Endometrial microvascular endothelial cells (primary cell): ENCODE data around the gene FBN3. TPM values are rescaled to one million over a fixed set of nuclear protein-coding genes. Genes with fewer than 3 reads are reported as not detected.

Source experiments
- in situ Hi-C: cut with HindIII; loops from 2 replicates; pipeline ENCODE4 v1.10.0; 2017; ENCODE audit warnings: low sequenced_read_pairs, low pct_unique_long_range_greater_than_20kb; ENCODE audit errors: inconsistent ontology term
- total RNA-seq: library from RNA; depleted of rRNA; stranded (reverse); fragments of >200 nt; gene quantifications from one replicate; pipeline ENCODE4 v1.2.3, GENCODE V29; 2015; ENCODE audit errors: inconsistent ontology term

Gene FBN3
- total RNA-seq, 1 donor from 2014 or later: not detected

- in situ Hi-C loops: no loop called here
Measured at GRCh38 chr19:8150178-8150865, 930 bp upstream of the FBN3 start.

GRCh38 chr19:8148410-8149260 lies 757 bp downstream of the FBN3 start:
- in situ Hi-C loops: no loop called here

GRCh38 chr19:8148088-8148409 lies 1.3 kb downstream of the FBN3 start:
- in situ Hi-C loops: no loop called here

- in situ Hi-C loops: no loop called here
Measured at GRCh38 chr19:8147582-8147978, 1.8 kb downstream of the FBN3 start.

GRCh38 chr19:8146877-8147581 lies 2.4 kb downstream of the FBN3 start:
- in situ Hi-C loops: no loop called here

GRCh38 chr19:8144273-8144995 lies 5.0 kb downstream of the FBN3 start:
- in situ Hi-C loops: no loop called here

- in situ Hi-C loops: no loop called here
Measured at GRCh38 chr19:8143041-8143440, 6.4 kb downstream of the FBN3 start.

- in situ Hi-C loops: no loop called here
Measured at GRCh38 chr19:8142513-8142900, 6.9 kb downstream of the FBN3 start.

GRCh38 chr19:8141726-8142512 lies 7.5 kb downstream of the FBN3 start:
- in situ Hi-C loops: no loop called here

GRCh38 chr19:8138201-8138600 lies 11.2 kb downstream of the FBN3 start:
- in situ Hi-C loops: no loop called here

GRCh38 chr19:8137425-8137824 lies 12.0 kb downstream of the FBN3 start:
- in situ Hi-C loops: no loop called here

- in situ Hi-C loops: no loop called here
Measured at GRCh38 chr19:8135946-8136618, 13.3 kb downstream of the FBN3 start.

- in situ Hi-C loops: no loop called here
Measured at GRCh38 chr19:8132858-8133458, 16.4 kb downstream of the FBN3 start.

GRCh38 chr19:8131517-8131916 lies 17.9 kb downstream of the FBN3 start:
- in situ Hi-C loops: no loop called here

GRCh38 chr19:8129061-8129618 lies 20.3 kb downstream of the FBN3 start:
- in situ Hi-C loops: no loop called here

GRCh38 chr19:8128551-8128950 lies 20.8 kb downstream of the FBN3 start:
- in situ Hi-C loops: no loop called here

GRCh38 chr19:8127311-8127710 lies 22.1 kb downstream of the FBN3 start:
- in situ Hi-C loops: no loop called here
